ENCODE results near the gene IFI27L2.

Gene IFI27L2

GRCh38 chr14:94124582-94125377 is 4.6 kb downstream of the IFI27L2 start:
- no peak for DNase-seq (ENCODE audit: low read depth in 2 of 2, low spot score in 1 of 2)

DNA sequence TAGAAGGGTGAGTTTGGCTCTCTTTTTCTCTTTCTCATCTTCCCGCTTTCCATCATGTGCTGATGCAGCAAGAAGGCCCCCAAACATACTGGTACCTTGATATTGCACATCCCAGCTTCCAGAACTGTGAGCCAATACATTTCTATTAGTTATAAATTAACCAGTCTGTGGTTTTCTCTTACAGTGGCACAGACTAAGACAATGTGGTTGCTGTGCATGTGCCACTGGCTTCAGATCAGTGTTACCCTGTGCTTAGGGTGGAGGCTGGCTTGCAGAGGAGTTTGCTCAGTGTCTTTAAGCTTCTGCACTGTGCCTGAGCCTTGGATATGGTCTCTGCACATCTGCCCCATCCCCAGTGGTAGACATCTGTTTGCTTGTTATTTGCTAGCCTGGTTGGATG is 5.5 kb downstream of the IFI27L2 start:
- DNase-seq (ENCODE audit: low read depth in 2 of 2, low spot score in 1 of 2): no peak

DNA sequence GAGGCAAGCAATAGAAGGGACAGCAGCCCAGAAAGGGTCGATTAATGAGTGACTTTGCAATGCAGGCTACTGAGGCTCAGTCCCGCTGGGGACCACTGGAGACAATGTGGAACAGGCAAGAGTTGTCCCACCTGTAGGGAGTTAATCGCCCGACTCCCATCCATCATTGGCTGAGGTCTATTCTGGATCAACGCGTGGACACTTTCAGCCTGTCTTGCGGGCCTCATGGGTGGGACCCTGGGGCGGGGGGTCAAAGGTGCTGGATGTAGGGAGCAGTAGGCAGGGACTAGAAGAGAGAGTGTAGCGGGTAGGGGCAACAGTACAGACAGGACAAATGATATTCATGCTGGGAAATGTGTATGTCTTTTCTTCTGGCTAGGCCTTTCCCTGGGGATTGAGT is 6.1 kb downstream of the IFI27L2 start:
- no peak for DNase-seq (ENCODE audit: low read depth in 2 of 2, low spot score in 1 of 2)

DNA sequence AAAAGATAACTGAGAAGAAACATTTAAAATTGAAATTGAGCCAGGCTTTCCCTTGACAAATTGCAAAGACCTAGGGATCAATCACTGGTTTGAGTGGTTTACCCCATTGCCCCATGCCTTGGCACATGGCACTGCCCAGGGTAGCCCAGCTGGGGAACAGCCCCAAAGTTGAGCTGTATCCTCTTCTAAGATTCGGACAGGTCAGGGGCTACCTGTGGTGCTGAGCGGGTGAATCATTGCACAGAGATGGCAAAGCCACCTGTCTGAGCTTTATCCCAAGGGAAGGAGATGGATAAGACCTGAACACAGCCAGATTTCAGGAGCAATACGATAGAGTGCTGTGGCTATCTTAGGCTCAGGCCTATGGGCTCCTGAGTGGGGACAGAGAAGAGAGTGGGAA is 7.0 kb downstream of the IFI27L2 start:
- DNase-seq (ENCODE audit: low read depth in 2 of 2, low spot score in 1 of 2): no peak

DNA sequence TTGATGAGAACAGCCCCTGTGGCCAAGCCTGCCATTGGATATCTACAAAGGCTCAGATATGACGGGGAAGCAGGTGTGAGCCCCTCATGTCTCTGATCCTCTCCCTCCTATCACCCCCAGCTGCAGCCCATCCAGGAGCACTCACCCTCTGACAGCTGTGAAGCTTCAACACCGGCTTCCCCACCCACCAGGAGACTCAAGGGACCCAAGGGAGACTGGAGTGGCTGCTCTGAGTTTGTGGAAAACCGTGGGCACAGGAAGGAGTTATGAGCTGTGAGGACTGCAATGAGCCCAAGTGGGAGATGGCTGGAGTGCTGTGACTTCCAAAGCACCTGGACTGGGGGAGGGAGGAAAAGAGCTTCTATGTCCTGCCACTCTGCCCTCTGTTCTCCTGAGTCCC is 7.9 kb downstream of the IFI27L2 start:
- DNase-seq (ENCODE audit: low read depth in 2 of 2, low spot score in 1 of 2): no peak

DNA sequence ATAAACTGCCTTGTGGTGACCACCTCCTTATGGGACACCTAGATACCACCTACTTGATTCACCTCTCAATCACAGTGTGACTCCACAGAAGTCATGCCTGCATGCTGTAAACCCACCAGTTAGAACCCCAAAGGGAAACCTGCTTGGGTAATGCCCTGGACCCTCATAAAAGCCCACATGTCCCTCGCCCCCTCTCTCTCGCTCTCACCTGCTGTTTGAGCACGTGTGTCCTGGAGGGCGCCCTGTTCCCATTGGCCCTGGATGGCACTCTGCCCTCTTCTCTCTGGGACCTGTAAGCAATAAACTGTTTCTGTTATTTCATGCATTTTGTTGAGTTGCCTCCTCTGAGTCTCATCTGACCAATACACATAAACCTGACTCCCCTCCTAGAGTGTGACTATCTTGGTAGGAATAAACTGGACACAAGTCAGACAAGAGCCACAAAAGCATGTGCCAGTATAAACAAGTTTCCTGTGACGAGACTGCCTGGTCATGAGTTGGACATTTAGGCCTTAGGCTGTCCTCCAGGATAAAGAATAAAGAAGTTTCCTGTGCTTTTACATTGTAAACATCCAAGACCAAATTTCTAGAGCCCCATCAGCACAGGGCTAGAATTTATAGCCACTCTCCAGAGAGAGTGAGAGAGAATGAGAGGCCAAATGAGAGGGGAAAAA is 8.6 kb downstream of the IFI27L2 start:
- DNase-seq (ENCODE audit: low read depth in 2 of 2, low spot score in 1 of 2): no peak

GRCh38 chr14:94119071-94119470 is 10.3 kb downstream of the IFI27L2 start:
- DNase-seq (ENCODE audit: low read depth in 2 of 2, low spot score in 1 of 2): no peak

- DNase-seq (ENCODE audit: low read depth in 2 of 2, low spot score in 1 of 2): no peak
Observed at GRCh38 chr14:94117856-94118255, 11.5 kb downstream of the IFI27L2 start.

DNA sequence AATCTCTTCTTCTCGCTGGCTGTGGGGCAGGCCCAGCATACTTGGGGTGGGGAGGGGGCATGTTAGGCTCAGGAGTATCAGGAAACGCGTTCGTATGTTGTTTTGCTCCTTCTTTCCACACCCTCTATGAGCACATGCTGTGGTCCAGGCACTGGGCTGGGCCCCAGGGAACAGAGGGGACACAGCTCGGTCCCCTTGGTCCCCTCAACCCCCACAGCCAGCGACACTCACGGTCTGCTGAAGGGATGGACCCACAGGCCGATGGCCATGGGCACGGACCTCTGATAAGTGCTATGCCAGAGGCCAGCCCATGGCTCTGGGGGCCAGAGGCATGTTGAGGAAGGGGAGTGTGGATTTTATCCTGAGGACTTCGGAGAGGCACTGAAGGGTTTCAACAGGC is 12.7 kb downstream of the IFI27L2 start:
- DNase-seq (ENCODE audit: low read depth in 2 of 2, low spot score in 1 of 2): no peak

DNA sequence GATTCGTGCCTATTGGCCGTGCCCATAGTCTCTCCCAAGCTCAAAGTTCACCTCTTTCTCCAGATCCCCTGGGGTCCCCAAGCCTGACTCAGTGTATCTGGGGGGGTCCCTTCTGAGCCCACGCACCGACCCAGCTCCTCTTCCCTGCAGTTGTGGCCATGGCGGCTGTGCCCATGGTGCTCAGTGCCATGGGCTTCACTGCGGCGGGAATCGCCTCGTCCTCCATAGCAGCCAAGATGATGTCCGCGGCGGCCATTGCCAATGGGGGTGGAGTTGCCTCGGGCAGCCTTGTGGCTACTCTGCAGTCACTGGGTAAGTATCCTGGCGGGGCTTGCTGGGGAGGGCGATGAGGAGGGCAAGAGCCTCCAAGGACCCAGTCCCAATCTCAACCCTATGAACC is 13.8 kb downstream of the IFI27L2 start:
- DNase-seq (ENCODE audit: low read depth in 2 of 2, low spot score in 1 of 2): no peak

- DNase-seq (ENCODE audit: low read depth in 2 of 2, low spot score in 1 of 2): no peak
Observed at GRCh38 chr14:94115058-94115591, 14.3 kb downstream of the IFI27L2 start.

- DNase-seq (ENCODE audit: low read depth in 2 of 2, low spot score in 1 of 2): no peak
Observed at GRCh38 chr14:94114589-94115057, 14.8 kb downstream of the IFI27L2 start.

DNA sequence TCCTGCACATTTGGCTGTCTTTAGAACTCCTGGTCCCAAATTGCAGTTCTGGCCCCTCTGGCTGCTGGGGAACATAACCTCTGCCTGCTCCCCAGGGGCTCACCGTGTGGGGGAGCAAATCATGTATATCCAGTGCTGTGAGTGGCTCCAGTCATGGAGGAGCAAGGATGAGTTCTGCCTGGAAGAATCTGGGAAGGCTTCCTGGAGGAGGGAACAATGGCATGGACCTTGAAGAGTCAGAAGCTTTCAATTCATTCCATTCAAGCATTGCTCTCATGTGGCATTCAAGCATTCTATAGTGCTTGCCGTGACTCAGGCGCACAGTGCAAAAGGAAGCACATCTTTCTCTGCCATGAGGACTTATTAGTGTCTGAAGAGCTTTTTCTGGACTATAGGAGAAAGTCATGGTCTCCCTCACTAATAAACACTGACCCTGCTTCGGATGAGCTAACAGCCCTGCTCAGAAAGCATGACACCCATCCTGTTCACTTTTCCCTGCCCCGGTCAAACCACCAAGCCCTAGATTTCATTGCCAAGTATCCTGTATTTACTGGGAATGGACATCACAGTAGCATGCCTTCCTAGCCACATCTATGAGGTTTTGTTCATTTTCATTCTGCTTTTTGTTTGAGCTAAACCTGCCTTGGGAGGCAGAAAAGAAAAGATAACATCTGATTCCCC is 15.4 kb downstream of the IFI27L2 start:
- DNase-seq (ENCODE audit: low read depth in 2 of 2, low spot score in 1 of 2): no peak

DNA sequence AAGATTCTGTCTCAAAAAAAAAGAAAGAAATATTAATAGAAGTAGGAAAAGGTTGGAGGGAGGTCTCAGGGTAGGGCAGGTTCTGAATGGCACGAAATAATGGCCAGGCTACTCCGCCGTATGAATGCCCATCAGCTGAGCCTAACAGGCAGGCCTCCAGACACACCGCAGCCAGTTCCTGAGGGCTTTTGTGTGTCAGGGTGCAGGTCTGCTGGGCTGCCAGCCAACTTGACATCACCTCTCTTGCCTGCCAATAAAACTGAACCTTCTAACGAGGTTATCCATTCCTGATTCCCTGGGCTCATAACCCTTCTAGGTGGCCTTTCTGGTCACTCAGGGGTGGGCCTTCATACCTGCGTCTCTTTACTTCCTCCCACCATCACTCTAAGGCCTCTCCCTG is 15.9 kb downstream of the IFI27L2 start:
- no peak for DNase-seq (ENCODE audit: low read depth in 2 of 2, low spot score in 1 of 2)

- no peak for DNase-seq (ENCODE audit: low read depth in 2 of 2, low spot score in 1 of 2)
Observed at GRCh38 chr14:94113073-94113472, 16.3 kb downstream of the IFI27L2 start.

DNA sequence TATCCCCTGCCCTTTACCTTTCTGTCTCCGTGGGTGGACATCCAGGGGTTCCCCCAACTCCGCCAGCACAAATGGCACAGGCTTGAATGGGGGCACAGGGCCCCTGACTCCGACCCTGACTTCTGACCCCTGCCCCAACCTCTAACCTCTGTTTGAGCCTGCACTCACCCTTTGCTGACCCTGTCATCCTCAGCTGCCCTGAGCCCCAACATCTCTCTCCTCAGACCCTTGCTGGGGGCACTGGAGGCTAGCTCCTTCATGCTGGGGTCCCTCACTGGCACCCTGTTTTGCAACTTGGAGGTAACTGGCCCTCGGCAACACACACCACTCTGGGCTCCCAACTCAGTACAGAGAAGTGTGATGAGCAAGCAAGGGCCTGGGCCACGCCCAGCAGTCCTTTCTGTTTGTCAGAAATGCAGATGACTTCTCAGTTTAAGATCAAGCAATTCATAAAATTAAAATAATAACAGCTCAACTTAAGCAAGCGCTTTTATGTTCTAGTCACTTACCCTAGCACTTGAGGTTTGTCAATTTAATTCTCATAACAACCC is 16.8 kb downstream of the IFI27L2 start:
- DNase-seq (ENCODE audit: low read depth in 2 of 2, low spot score in 1 of 2): no peak

DNA sequence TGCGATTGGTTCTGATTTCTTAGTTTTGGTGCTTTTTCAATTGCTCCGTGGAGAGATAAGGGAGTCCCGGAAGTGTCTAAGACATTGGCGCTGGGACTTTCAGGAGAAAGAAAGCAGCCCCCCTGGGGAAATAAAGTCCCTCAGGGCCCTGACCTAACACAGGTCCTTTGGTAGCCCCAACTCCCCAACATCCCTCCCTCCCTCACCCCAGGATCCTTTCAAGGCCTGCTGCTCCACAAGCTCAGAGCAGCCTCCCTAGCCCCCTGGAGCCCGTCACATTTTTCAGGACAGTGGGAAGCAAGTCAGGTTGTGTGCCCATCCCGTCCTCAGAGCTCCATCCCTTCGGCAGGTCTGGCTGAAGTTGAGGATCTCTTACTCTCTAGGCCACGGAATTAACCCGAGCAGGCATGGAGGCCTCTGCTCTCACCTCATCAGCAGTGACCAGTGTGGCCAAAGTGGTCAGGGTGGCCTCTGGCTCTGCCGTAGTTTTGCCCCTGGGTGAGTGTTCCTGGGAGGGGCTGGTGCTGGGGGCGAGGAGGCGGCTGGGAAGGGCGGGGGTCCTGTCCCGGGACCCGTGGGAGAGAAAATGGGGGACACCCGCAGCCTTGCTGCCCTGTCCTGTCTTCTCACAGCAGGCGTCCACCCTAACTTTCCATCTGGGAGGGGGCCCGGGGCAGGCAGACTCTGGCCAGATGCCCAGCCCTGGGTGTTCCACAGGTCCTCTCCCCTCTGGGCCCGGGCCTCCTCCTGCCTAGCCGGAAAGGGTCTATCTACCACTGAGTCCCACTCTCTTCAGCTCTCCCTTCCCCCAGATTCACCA is 17.9 kb downstream of the IFI27L2 start:
- no peak for DNase-seq (ENCODE audit: low read depth in 2 of 2, low spot score in 1 of 2)

GRCh38 chr14:94110552-94111181 is 18.7 kb downstream of the IFI27L2 start, which contains the start of gene IFI27:
Gene IFI27, plus strand, starts transcription at chr14:94110736.
- no peak for DNase-seq (ENCODE audit: low read depth in 2 of 2, low spot score in 1 of 2)

DNA sequence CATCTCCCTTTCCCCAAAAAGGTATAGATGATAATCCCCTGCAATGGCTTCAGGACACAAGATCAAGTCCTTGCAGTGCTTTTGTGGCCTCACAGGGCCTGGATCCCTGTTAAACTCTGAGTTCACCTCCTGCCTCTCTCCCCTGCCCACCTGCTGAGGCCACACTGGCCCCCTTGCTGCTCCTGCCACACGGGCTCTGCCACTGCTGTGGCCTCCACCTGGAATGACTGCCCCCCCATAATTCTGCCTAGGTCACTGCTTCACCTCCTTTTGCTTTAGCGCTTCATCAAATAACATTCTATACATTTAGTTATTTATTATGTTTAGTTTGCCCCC is 19.5 kb downstream of the IFI27L2 start:
- no peak for DNase-seq (ENCODE audit: low read depth in 2 of 2, low spot score in 1 of 2)

DNA sequence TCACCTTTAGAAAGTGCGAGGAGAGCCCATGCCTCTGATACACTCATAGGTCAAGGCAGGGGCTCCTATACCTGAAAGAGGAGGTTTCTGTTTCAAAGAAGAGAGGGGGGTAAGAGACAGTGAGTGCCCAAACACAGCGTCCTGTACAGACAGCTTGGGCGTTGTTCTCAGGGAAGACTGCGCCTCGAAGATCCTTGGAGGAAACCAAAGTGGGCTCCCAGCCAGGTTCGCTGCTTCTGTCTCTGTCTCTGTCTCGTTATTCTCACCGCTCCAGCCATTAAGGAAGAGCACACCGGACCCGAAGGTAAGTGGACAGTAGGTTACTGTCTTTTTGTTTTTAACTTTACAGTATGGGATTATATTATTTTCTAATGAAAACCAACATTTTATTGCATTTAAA is 24.7 kb downstream of the IFI27L2 start:
- DNase-seq (ENCODE audit: low read depth in 2 of 2, low spot score in 1 of 2): no peak
